Right lobe of liver (tissue), 4 donors: ENCODE measurements around the gene SERHL2.
"Not testable (repeated sequence)": the region's sequence is repeated elsewhere in the genome, so short reads cannot be mapped to it uniquely, and the experiment has no call there.

ENCODE experiments used
- CTCF ChIP-seq, 4 donors: fragments of 200-600 bp in 3 of 4; fragments of 450-650 bp in 1 of 4; IDR thresholded peaks; one replicate each; pipeline versions ENCODE4 v1.5.1 to v1.8.0; 2016 to 2022; ENCODE audit warnings: antibody characterized with exemption in 4 of 4, mild to moderate bottlenecking in 2 of 4
- POLR2A ChIP-seq: fragments of 450-650 bp; IDR thresholded peaks from one replicate; pipeline ENCODE4 v1.6.1; 2017; ENCODE audit warnings: antibody characterized with exemption, mild to moderate bottlenecking
- donor health status: DM: no; HTN: no; CAD: no.
- donor health status: DM: no; HTN: no; CAD: no.
- donor health status: DM: no; HTN: yes; CAD: no.

GRCh38 chr22:42615860-42616175 is 62.1 kb downstream of the SERHL2 start:
- TF ChIP-seq POLR2A; CTCF (IDR thresholded peaks at IDR 0.05): not testable (repeated sequence)
